K562 (cell line): ENCODE results near the gene CNIH4. TPM values are rescaled to one million over a fixed set of nuclear protein-coding genes. Genes with fewer than 3 reads are reported as not detected.

Source experiments
- CHD2 ChIP-seq: IDR thresholded peaks from 2 replicates; pipeline ENCODE4 v1.6.1; 2011; ENCODE audit warnings: low read depth, low read length
- E2F8 ChIP-seq: fragments of 450-650 bp; IDR thresholded peaks from 2 replicates; pipeline ENCODE4 v1.7.1; 2018; ENCODE audit warnings: mild to moderate bottlenecking, low read depth; ENCODE audit not compliant: partially characterized antibody
- ELF1 ChIP-seq: fragments of 200-800 bp; sonication (Bioruptor generic); IDR thresholded peaks from 2 replicates; pipeline ENCODE4 v1.6.1; 2016; ENCODE audit warnings: missing genetic modification characterization, missing compliant biosample characterization
- FOXO4 ChIP-seq: fragments of 450-650 bp; formaldehyde crosslinking; IDR thresholded peaks from 2 replicates; pipeline ENCODE4 v1.4.0; 2020; ENCODE audit warnings: mild to moderate bottlenecking, moderate library complexity
- HDAC6 ChIP-seq: IDR thresholded peaks from 2 replicates; pipeline ENCODE4 v1.6.1; 2012; ENCODE audit warnings: low read depth, mild to moderate bottlenecking, control low read depth, inconsistent platforms, low read length, moderate library complexity
- KDM5B ChIP-seq: fragments of 200-600 bp; sonication (generic); IDR thresholded peaks from 2 replicates; pipeline ENCODE4 v1.6.1; 2012; ENCODE audit warnings: low read depth, mild to moderate bottlenecking, moderate library complexity, low read length, control low read depth, inconsistent platforms; ENCODE audit not compliant: insufficient replicate concordance
- KLF10 ChIP-seq: fragments of 250-450 bp; sonication (Bioruptor Pico); IDR thresholded peaks from 2 replicates; pipeline ENCODE4 v1.6.1; 2021; ENCODE audit warnings: matching md5 sums
- LARP7 ChIP-seq: fragments of 450-650 bp; IDR thresholded peaks from 2 replicates; pipeline ENCODE4 v1.6.1; 2016
- MED1 ChIP-seq: sonication (generic); formaldehyde crosslinking; IDR thresholded peaks from 2 replicates; pipeline ENCODE4 v1.8.1; 2023; ENCODE audit warnings: missing genetic modification reagents, borderline replicate concordance
- MTF1 ChIP-seq: fragments of 250-450 bp; sonication (Bioruptor Pico); IDR thresholded peaks from 2 replicates; pipeline ENCODE4 v1.9.0; 2021; ENCODE audit warnings: moderate library complexity, mild to moderate bottlenecking, inconsistent platforms, borderline replicate concordance
- SMAD3 ChIP-seq: fragments of 450-650 bp; formaldehyde crosslinking; conservative IDR thresholded peaks from 2 replicates; pipeline ENCODE4 v1.4.0; 2020; ENCODE audit warnings: mild to moderate bottlenecking
- TBL1XR1 ChIP-seq, 2 experiments: IDR thresholded peaks; 2 replicates each; pipeline ENCODE4 v1.6.1; 2012; ENCODE audit warnings: improper control_type of control experiment in 2 of 2, low read length in 2 of 2, mild to moderate bottlenecking in 1 of 2
- ZNF134 ChIP-seq: fragments of 250-450 bp; sonication (Bioruptor Pico); conservative IDR thresholded peaks from 2 replicates; pipeline ENCODE4 v1.4.0; 2020
- ZNF184 ChIP-seq: sonication (generic); formaldehyde crosslinking; IDR thresholded peaks from 2 replicates; pipeline ENCODE4 v1.5.0; 2020; ENCODE audit warnings: missing genetic modification reagents
- ZNF436 ChIP-seq: fragments of 250-450, 450-650 bp; sonication (Bioruptor Pico); formaldehyde crosslinking; IDR thresholded peaks from 2 replicates; pipeline ENCODE4 v1.7.0; 2020; ENCODE audit warnings: mild to moderate bottlenecking
- ZNF76 ChIP-seq: fragments of 250-450 bp; sonication (Bioruptor Pico); IDR thresholded peaks from 2 replicates; pipeline ENCODE4 v1.4.0; 2020; ENCODE audit warnings: mild to moderate bottlenecking, moderate library complexity, borderline replicate concordance
- polyA plus RNA-seq, 8 experiments: library from polyadenylated mRNA; depleted of rRNA in 4 of 8; stranded (reverse) in 5 of 8; unstranded in 3 of 8; fragments of >200 nt; fragmentation: Nextera tagmentation in 2 of 8; fragmentation: Illumina TruSeq in 1 of 8; extraction: Ambion mirVana in 2 of 8; extraction: Trizol in 1 of 8; gene quantifications; 2 replicates each; pipeline versions ENCODE4 v1.2.1 to v1.2.3, GENCODE V29; 2011 to 2014; ENCODE audit warnings: inconsistent platforms in 1 of 8, missing spikeins in 1 of 8
- total RNA-seq, 7 experiments: library from RNA; depleted of rRNA in 6 of 7; stranded (reverse); fragments of >200 nt in 6 of 7; fragmentation: Illumina TruSeq in 2 of 7; extraction: Trizol in 2 of 7; gene quantifications; 2 replicates each; pipeline versions ENCODE4 v1.2.1 to v1.2.3, GENCODE V29; 2011 to 2021; ENCODE audit warnings: low replicate concordance in 1 of 7

The CNIH4 gene
- total and polyA plus RNA-seq, 9 of the 15 experiments (the other 6 are each of a cell fraction or from before 2014, with no cell fraction given): 41.3 to 266 (median 61.1) TPM

GRCh38 chr1:224356685-224357625 lies at the start of gene CNIH4 (continued):
- TF ChIP-seq MED1 (peak; percentile 39; the same call in 1 of the 2 replicates), KDM5B (peak; percentile 90), MTF1 (CRISPR knock-in tag) (no peak), KLF10 (CRISPR knock-in tag) (no peak), ZNF134 (CRISPR knock-in tag) (no peak), FOXO4 (no peak), E2F8 (no peak), LARP7 (no peak), ZNF184 (no peak), ZNF436 (CRISPR knock-in tag) (no peak), TBL1XR1 (IDR thresholded peaks at IDR 0.05; ENCODE audit: low read length in 2 of 2) (peak in 1 of 2 experiments; percentile 49; a peak in 1 of 4 replicates), CHD2 (no peak), ZNF76 (no peak), HDAC6 (no peak), SMAD3 (CRISPR knock-in tag) (no peak), ELF1 (tag) (peak; percentile 69)
